Subcutaneous adipose tissue (tissue), 4 donors: Measurements from ENCODE around the gene LRRN2. TPM values are rescaled to one million over a fixed set of nuclear protein-coding genes. Genes with fewer than 3 reads are reported as not detected.

ENCODE experiments used
- CTCF ChIP-seq: fragments of 450-650 bp; IDR thresholded peaks from one replicate; pipeline ENCODE4 v1.5.1; 2016; ENCODE audit warnings: low read depth, mild to moderate bottlenecking, control low read depth, antibody characterized with exemption, moderate library complexity
- total RNA-seq, 4 donors: library from RNA; depleted of rRNA; stranded (reverse); fragments of >200 nt; gene quantifications; one replicate each; pipeline ENCODE4 v1.1.0, GENCODE V29; 2016

Gene LRRN2
- total RNA-seq, 4 donors from 2014 or later: 0.17 to 0.38 TPM; not detected in 2

- no peak for TF ChIP-seq CTCF
These were observed 11.1 kb upstream of the LRRN2 start for GRCh38 chr1:204696606-204697005.

GRCh38 chr1:204695692-204696091, 10.2 kb upstream of the LRRN2 start:
- no peak for TF ChIP-seq CTCF

- no peak for TF ChIP-seq CTCF
These were observed 8.6 kb upstream of the LRRN2 start for GRCh38 chr1:204694145-204694544.

- TF ChIP-seq CTCF: no peak
These were observed 7.4 kb upstream of the LRRN2 start for GRCh38 chr1:204692841-204693356.

GRCh38 chr1:204692325-204692840, 6.8 kb upstream of the LRRN2 start:
- no peak for TF ChIP-seq CTCF

- no peak for TF ChIP-seq CTCF
These were observed 3.2 kb upstream of the LRRN2 start for GRCh38 chr1:204688776-204689175.

- no peak for TF ChIP-seq CTCF
These were observed 2.5 kb upstream of the LRRN2 start for GRCh38 chr1:204688007-204688406.
